SK-N-SH treated with all-trans-retinoic acid at 6 μM for 48 hours (cell line): ENCODE results near the gene RBM10.

ENCODE experiments used
- ATAC-seq: fragments of 200-7000 bp; cut with Tn5 transposase; 3 replicates; pipeline ENCODE4 v1.9.1; 2020; ENCODE audit warnings: mild to moderate bottlenecking, moderate library complexity
- ARNTL ChIP-seq: fragments of 450-650 bp; formaldehyde crosslinking; IDR thresholded peaks from 2 replicates; pipeline ENCODE4 v1.5.0; 2020; ENCODE audit warnings: low read depth, mild to moderate bottlenecking, moderate library complexity, borderline replicate concordance
- BACH2 ChIP-seq: fragments of 250-450 bp; sonication (Bioruptor Pico); IDR thresholded peaks from 2 replicates; pipeline ENCODE4 v1.9.0; 2021; ENCODE audit warnings: mild to moderate bottlenecking, borderline replicate concordance
- CSDC2 ChIP-seq: fragments of 250-450 bp; sonication (Bioruptor Pico); IDR thresholded peaks from 2 replicates; pipeline ENCODE4 v1.5.0; 2020; ENCODE audit warnings: mild to moderate bottlenecking, moderate library complexity
- CSRNP3 ChIP-seq: fragments of 250-450 bp; sonication (Bioruptor Pico); IDR thresholded peaks from 2 replicates; pipeline ENCODE4 v1.5.1; 2021; ENCODE audit warnings: mild to moderate bottlenecking, moderate library complexity
- ESRRG ChIP-seq: fragments of 250-450 bp; sonication (Bioruptor Pico); IDR thresholded peaks from 2 replicates; pipeline ENCODE4 v1.6.1; 2021; ENCODE audit warnings: mild to moderate bottlenecking
- ISL1 ChIP-seq: fragments of 250-450 bp; sonication (Bioruptor Pico); IDR thresholded peaks from 2 replicates; pipeline ENCODE4 v2.1.2; 2022; ENCODE audit warnings: mild to moderate bottlenecking, moderate library complexity
- OSR1 ChIP-seq: fragments of 250-450 bp; sonication (Bioruptor Pico); IDR thresholded peaks from 2 replicates; pipeline ENCODE4 v1.8.0; 2022; ENCODE audit warnings: moderate library complexity, mild to moderate bottlenecking, inconsistent platforms
- PATZ1 ChIP-seq: fragments of 250-450 bp; sonication (Bioruptor Pico); IDR thresholded peaks from 2 replicates; pipeline ENCODE4 v1.8.0; 2020; ENCODE audit warnings: mild to moderate bottlenecking, moderate library complexity, borderline replicate concordance
- POU6F1 ChIP-seq: fragments of 250-450 bp; sonication (Bioruptor Pico); IDR thresholded peaks from 2 replicates; pipeline ENCODE4 v1.8.0; 2021; ENCODE audit warnings: low read depth, mild to moderate bottlenecking, moderate library complexity, borderline replicate concordance
- PPARA ChIP-seq: fragments of 250-450 bp; sonication (Bioruptor Pico); IDR thresholded peaks from 2 replicates; pipeline ENCODE4 v1.5.0; 2020; ENCODE audit warnings: mild to moderate bottlenecking, borderline replicate concordance
- SNAI2 ChIP-seq: fragments of 250-450 bp; sonication (Bioruptor Pico); IDR thresholded peaks from 2 replicates; pipeline ENCODE4 v1.5.0; 2020; ENCODE audit warnings: mild to moderate bottlenecking, moderate library complexity
- TCF4 ChIP-seq: fragments of 250-450 bp; sonication (Bioruptor Pico); IDR thresholded peaks from 2 replicates; pipeline ENCODE4 v1.8.0; 2021; ENCODE audit warnings: mild to moderate bottlenecking, moderate library complexity, borderline replicate concordance
- TOX ChIP-seq: fragments of 250-450 bp; sonication (Bioruptor Pico); IDR thresholded peaks from 2 replicates; pipeline ENCODE4 v1.8.0; 2021; ENCODE audit warnings: mild to moderate bottlenecking, moderate library complexity, borderline replicate concordance
- TSHZ2 ChIP-seq: fragments of 250-450 bp; sonication (Bioruptor Pico); IDR thresholded peaks from 2 replicates; pipeline ENCODE4 v1.5.0; 2020; ENCODE audit warnings: mild to moderate bottlenecking, moderate library complexity
- ZC3H10 ChIP-seq: fragments of 250-450 bp; sonication (Bioruptor Pico); IDR thresholded peaks from 2 replicates; pipeline ENCODE4 v1.5.1; 2021; ENCODE audit warnings: mild to moderate bottlenecking, moderate library complexity
- ZFP3 ChIP-seq: fragments of 250-450 bp; sonication (Bioruptor Pico); IDR thresholded peaks from 2 replicates; pipeline ENCODE4 v1.5.0; 2020; ENCODE audit warnings: mild to moderate bottlenecking, moderate library complexity
- ZFP30 ChIP-seq: fragments of 450-650 bp; formaldehyde crosslinking; IDR thresholded peaks from 2 replicates; pipeline ENCODE4 v1.5.0; 2022; ENCODE audit warnings: mild to moderate bottlenecking, moderate library complexity
- ZNF565 ChIP-seq: fragments of 450-650 bp; formaldehyde crosslinking; conservative IDR thresholded peaks from 2 replicates; pipeline ENCODE4 v1.5.0; 2020; ENCODE audit warnings: low read depth, mild to moderate bottlenecking, moderate library complexity
- ZNF70 ChIP-seq: fragments of 450-650 bp; formaldehyde crosslinking; IDR thresholded peaks from 2 replicates; pipeline ENCODE4 v1.5.0; 2020; ENCODE audit warnings: mild to moderate bottlenecking, moderate library complexity
- ZNF8 ChIP-seq: fragments of 450-650 bp; formaldehyde crosslinking; IDR thresholded peaks from 2 replicates; pipeline ENCODE4 v1.5.0; 2020; ENCODE audit warnings: mild to moderate bottlenecking, moderate library complexity

RBM10 gene

GRCh38 chrX:47212381-47213293 lies 67.6 kb downstream of the RBM10 start (continued):
- TF ChIP-seq POU6F1 (CRISPR knock-in tag) = no peak
- TF ChIP-seq ZFP30 (CRISPR knock-in tag) = no peak
- no peak for TF ChIP-seq ISL1
- TF ChIP-seq TCF4 (CRISPR knock-in tag) = no peak
- no peak for TF ChIP-seq ZFP3 (CRISPR knock-in tag)

- TF ChIP-seq BACH2 (CRISPR knock-in tag) (no peak), ZNF8 (no peak), SNAI2 (CRISPR knock-in tag) (no peak), PATZ1 (CRISPR knock-in tag) (no peak), ZNF70 (CRISPR knock-in tag) (no peak), ZNF565 (CRISPR knock-in tag) (no peak), TOX (CRISPR knock-in tag) (no peak), PPARA (no peak), TSHZ2 (CRISPR knock-in tag) (no peak), ESRRG (CRISPR knock-in tag) (no peak), CSRNP3 (CRISPR knock-in tag) (no peak), TCF4 (CRISPR knock-in tag) (no peak), ARNTL (CRISPR knock-in tag) (no peak), OSR1 (CRISPR knock-in tag) (no peak), POU6F1 (CRISPR knock-in tag) (no peak), CSDC2 (CRISPR knock-in tag) (no peak), ZFP3 (CRISPR knock-in tag) (no peak), ZC3H10 (CRISPR knock-in tag) (no peak)
- TF ChIP-seq, all 23 proteins: peak for 0
- ATAC-seq = no peak
Measured at GRCh38 chrX:47214435-47215077, 69.5 kb downstream of the RBM10 start.
